DMS79 (cell line): ENCODE data around the gene NAPEPLD.
"Not testable (repeated sequence)": the region's sequence is repeated elsewhere in the genome, so short reads cannot be mapped to it uniquely, and the experiment has no call there.

Source experiments
- DNase-seq: peaks from one replicate; lab custom pipeline; 2025; lab: John Stamatoyannopoulos, UW

The NAPEPLD gene

GRCh38 chr7:103148994-103149807 is at the start of gene NAPEPLD:
Gene NAPEPLD, minus strand, starts transcription at chr7:103149099. Its CDS starts 20,323 bp downstream, at chr7:103128776.
- DNase-seq: peak; percentile 72

GRCh38 chr7:103198079-103198478 is 49.2 kb upstream of the NAPEPLD start:
- DNase-seq: not testable (repeated sequence)

GRCh38 chr7:103195364-103195763 is 46.5 kb upstream of the NAPEPLD start:
- not testable (repeated sequence) for DNase-seq

DNA sequence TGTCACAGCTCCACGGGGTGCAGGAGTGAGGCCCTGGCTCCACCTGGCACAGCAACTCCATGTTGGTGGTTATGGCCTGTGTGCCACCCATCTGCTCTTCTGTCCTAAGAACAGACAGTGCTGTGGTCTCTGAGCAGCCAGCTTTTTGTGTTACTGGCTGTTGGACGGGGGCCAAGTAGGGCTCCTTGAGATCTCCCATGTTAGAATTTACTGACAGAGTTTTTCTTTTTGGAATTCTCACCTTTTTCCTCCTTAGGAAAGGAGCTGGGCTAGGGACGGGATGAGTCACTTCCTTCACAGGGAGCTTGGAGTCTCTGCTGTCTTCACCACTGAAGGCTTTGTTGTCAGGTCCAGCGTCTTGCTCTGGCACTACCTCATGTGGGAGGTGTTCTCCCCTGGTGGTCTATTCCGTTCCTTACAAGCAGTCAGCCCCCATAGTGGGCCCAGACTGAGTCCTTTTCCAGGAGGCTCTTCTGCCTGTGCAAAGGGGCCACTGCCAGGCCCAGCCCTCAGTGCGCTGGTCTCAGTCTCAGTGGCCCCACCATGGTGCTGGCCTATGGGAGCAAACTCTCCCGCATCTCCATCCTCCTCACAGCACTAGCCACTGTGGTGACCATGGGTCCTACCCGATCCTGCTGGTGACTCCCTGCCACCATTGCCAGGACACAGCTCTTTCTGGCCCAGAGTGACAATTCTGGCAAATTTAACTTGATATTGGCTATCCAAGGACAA is 23.7 kb upstream of the NAPEPLD start:
- not testable (repeated sequence) for DNase-seq

- not testable (repeated sequence) for DNase-seq
Measured at GRCh38 chr7:103171695-103172414, 23.0 kb upstream of the NAPEPLD start.

DNA sequence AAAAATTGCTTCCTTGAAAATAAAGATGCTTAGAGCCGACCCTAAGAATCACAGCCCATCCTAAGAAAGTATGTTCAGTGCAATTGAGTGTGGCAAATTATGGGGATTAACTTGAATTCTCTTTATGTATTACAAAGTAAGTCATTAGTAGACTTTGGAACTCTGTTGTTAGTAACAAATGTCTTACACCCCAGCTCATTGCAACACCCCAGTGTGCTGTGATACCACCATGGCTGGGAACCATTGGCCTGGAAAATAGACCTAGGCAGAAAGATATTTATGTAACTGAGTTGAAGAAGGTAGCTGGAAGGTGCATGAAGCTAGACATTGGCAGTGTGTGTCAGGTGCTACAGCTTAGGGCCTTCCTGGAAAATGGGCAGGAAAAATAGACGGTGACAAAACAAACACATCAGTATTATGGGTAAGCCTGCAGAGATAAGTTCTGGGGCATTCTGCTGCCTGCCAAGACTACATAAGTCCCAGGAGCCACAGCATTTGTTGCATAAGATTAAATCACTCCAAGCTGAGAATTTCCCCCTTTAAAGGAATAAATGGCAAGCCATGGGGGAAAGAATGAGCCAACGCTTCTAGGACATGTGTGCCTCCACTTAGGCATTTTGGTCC is 18.1 kb upstream of the NAPEPLD start:
- DNase-seq: not testable (repeated sequence)

- DNase-seq: not testable (repeated sequence)
Measured at GRCh38 chr7:103163087-103163825, 14.4 kb upstream of the NAPEPLD start.

- DNase-seq: not testable (repeated sequence)
Measured at GRCh38 chr7:103162641-103163040, 13.7 kb upstream of the NAPEPLD start.

- not testable (repeated sequence) for DNase-seq
Measured at GRCh38 chr7:103161998-103162616, 13.2 kb upstream of the NAPEPLD start.

DNA sequence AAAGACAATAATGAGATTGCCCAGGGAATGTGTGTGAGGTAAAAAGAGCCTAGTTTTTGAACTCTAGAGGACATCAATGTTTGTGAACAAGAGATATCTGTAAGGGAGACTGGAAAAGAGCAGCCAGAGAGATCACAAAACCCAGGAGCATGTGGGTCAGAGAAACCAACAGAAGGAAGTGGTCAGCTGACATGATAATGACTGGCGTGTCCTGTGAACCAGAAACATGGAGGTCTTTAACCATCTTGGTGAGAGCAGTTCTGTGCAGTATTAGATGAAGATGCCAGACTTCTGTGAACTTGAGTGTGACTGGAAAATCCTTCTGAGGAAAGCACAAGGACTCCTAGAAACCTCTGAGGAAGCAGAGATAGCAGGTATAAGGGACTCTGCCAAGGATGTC is 10.2 kb upstream of the NAPEPLD start:
- DNase-seq: not testable (repeated sequence)

GRCh38 chr7:103155331-103156024 is 6.6 kb upstream of the NAPEPLD start:
- DNase-seq: not testable (repeated sequence)

GRCh38 chr7:103154042-103154441 is 5.1 kb upstream of the NAPEPLD start:
- no peak for DNase-seq

- DNase-seq: not testable (repeated sequence)
Measured at GRCh38 chr7:103152744-103153617, 4.1 kb upstream of the NAPEPLD start.

GRCh38 chr7:103151993-103152676 is 3.2 kb upstream of the NAPEPLD start:
- DNase-seq: not testable (repeated sequence)

DNA sequence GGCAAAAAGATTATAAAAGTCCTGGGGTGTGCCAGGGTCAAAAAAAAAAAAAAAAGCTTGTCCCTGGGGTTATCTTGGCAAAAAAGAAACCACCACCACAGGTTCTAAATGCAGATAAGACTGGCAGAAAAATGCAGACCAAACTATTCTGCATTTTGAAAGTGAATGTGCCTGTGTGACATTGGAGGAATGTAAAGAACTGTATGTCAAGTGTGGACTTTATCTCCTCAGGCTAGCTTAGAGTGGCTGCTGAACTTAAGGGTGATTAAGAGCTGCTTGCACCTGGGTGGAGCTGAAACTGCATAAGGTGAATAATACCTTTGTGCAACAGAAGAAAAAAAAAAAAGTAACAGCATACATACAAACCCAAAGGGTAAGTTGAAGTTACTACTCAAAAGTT is 1.3 kb upstream of the NAPEPLD start:
- no peak for DNase-seq

- DNase-seq: no peak
Measured at GRCh38 chr7:103149808-103150180, 895 bp upstream of the NAPEPLD start.

DNA sequence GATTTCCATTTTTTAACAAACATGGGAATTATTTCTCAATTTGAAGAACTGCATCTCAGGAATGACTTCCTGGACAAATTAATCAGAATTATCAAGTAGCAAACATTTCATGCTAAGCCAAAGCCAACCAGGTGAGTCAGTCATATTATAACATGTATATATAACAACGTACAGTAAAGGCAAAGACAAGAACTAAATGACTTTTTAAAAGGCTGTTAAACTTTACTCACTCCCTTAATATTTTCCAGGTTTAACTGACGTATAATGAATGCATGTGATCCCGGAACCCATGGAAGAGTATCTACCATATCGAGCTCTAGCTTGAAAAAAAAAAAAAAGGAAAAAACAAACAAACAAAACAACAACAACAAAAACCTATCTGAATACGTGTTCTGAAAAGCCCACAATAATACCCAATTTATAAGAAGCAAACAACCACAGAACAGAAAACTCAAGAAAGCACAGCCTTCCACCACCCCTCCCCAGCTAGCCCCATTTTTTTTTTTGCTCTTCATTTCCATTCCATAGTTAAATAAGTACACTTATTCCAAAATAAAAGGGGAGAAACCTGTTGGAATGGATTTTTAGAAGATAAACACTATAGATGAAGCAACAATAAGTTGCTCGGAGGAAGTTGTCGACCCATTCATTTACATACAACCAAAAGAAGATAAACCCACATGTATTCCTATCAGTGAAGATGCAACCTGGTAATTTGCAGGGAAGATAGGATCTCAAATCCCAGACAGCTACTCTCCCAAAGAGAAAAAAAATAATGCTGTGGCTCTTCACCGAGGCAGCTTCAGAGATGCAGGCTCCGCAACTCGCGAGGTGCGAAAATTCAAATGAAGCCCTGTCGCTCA is 537 bp downstream of the NAPEPLD start:
- DNase-seq: no peak

- not testable (repeated sequence) for DNase-seq
Measured at GRCh38 chr7:103144754-103145153, 4.1 kb downstream of the NAPEPLD start.
